AML-193 (cell line): ENCODE results near the gene DELE1.

Experiments
- DNase-seq, 2 experiments: peaks; one replicate each; lab custom pipeline; 2025; lab: John Stamatoyannopoulos, UW

The DELE1 gene

DNA sequence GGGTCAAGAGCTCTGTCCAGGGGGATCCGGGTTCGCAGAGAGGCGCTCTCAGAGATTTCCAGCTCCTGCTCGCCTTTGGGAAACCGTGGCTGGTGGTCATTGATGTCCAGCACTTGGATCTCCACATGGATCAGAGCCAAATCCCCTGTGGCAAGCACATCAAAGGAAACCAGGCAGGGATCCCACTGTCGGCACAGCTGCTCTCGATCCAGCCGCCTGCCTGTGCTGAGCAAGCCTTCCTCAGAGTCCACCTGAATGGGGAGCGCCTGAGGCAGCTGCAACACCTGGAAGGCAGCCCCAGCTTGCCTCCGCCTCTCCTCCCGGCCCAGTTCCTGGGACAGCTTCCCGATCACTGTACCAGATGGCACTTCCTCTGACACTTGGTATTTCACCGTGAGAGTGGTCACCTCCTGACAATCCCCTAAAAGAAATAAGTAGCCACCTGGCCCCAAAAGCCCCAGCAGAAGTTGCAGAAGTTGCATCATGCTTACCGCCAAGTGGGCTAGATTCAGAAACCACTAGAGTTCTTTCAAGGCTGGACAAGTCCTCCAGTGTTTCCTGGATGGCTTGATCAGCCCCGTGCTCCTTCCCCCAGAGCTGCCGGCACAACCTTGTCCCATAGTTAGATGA is 33.8 kb downstream of the DELE1 start:
- peak; percentile 34 to 43 for DNase-seq

DNA sequence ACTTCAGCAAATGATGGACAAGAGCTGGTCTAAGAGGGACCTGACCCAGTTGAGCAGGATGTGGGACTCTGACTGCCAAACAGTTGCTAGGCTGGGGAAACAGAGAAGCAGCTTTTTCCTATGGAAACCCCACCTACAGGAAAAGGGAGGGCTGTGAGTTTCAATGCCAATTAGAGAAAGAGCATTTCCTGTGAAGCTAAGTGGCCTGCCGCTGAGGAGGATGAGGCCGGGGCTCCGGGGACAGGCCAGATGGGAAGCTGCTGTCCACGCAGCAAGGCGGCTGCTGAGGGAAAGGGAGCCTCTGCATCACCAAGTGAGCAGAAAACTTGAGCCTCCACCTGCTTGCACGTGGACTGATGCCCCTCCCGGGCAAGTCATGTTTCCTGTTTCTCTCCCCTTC is 34.4 kb downstream of the DELE1 start, which contains the start of gene PCDH12:
Gene PCDH12, minus strand, starts transcription at position 90 of the 400 bp plus-strand sequence. CDS start 351 bp downstream, outside the sequence.
- DNase-seq, result peak; percentile 43 to 50

DNA sequence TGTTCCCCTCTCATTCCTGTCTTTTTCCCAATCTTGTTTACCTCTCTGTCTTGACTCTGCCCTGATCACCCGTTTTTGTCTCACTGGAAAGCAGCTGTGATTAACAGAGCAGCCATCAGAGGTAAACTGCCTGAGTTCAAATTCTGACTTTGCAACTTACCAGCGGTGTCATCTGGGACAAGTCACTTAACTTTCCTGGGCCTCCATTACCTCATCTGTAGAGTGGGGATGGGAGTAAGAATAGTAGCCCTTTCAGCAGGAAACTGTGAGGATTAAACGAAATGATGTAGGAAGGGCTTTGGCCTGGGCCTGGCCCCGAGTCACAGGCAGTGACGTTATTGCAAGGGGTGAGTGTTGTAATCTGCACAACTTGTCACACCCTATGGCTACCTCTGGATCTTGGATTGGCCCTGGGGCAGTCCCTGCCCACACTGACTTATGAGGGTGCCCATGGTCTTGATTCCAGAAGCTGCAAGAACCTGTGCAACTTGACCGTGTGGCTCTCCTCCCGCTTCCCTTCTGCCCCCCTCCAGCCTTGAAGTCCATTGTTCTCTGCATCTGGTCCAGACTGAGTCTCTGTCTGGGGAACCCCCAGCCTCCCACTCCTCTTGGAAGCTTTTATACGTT is 35.0 kb downstream of the DELE1 start:
- DNase-seq, result peak; percentile 69 to 76

DNA sequence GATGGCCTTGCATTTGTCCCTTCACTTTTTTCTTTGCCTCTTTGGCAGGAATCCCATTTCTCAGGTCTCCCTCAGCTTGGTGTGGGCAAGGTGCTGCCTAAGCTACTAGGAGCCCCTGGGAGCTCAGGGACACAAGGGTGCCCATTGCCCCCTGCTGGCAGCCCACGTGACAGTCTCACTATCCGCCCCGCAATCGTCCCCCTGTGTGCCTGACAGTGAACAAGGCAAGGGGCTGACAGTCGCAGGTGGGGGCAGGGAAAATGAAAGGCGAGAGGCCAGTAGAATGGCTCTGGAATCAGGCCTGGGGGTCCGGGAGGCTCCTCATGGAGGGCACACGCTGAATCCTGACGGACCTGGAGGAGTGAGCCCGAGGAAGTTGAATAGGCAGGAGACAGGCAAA is 36.3 kb downstream of the DELE1 start:
- DNase-seq, result peak; percentile 10 to 11

DNA sequence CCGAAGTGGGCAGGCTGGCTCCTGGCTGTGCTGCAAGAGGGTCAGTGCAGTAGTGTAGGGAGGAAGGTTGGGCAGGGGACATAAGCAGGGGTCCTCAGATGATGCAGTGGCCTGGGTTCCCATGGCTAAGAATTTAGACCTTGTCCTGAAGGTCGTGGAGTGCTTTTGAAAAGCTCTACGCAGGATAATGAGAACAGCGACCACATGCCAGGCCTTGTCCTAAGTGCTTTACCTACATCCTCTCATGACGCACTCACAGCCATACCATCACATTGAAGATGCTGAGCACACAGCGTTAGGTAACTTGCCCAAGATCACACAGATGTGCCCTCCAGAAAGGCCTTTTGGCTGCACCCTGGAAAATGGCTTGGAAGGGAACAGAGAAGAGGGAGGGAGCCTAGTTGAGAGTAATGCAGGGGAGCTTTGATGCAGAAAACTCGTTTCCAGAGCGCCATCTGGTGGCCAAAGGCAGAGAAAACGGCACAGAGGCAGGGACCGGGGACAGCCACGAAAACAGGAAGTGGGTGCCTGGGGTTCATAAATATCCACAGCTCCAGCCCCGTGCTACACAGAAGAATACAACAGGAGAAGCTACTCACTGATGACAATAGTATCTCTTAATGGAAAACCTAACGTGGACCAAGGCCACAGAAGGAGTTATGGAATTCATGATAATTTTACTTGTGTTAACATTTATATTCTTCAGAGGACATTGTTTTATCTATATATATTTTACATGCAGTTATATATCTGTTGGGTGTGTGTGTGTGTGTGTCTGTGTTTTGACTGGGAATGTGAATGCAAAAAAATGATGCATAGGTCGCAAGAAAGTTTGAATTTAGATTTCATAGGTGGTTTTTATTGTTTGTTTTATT is 37.0 kb downstream of the DELE1 start:
- DNase-seq, result peak; percentile 86 to 88

DNA sequence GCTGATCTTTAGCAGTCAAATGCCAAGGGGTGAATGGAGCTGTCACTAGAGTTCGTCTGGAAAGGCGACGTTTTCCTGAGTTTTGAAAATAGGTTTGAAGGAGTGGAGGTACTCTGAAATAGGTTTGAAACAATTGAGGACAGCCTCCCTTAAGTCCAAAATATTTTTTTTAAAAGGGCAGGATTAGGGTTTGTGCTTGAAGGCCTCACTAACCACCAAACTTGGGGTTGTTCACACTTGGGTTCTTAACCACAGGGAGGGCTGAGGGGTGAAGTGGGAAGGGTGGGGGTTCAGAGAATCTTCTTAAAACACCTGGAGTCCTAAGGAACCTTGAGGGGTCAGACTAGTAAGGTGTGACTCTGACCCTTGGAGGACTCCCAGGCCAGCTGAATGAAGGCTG is 37.8 kb downstream of the DELE1 start:
- no peak for DNase-seq

DNA sequence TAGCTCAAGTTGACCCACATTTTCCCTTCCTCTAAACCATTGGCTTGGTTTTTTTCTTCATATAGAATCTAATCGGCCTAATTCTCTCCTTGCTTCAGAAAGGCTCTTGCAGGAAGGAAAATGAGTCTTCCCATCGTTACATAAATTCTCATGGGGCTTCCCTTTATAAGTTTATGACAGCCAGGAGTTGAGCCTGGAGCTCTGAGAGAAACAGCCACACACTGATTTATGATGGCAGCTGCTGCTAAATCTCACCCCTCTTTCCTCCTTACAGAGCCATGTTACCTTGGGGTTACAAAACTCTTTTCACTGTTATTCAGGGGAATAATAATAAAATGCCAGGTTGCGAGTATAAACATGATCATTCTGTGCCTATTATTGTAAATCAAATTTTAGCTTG is 40.0 kb downstream of the DELE1 start:
- DNase-seq, result no peak

DNA sequence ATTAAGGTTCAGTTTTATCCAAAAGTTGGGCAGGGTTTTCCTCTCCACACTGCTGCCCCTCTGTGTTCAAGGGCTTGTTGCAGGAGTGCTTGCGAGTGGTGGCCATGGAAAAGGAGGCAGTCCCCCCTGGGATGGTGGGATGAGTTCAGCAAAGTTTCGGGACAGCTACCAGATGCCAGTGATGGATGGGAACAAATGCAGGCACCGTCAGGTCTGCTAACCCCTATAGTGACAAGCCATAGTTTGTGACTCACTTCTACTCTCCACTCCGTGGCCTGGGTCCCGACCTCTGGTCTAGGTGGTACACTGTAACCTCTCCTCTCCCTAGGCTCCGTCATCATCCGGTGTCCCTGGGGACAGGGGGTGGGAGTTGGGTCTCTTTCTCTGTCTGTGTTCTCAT is 41.4 kb downstream of the DELE1 start:
- no peak for DNase-seq

DNA sequence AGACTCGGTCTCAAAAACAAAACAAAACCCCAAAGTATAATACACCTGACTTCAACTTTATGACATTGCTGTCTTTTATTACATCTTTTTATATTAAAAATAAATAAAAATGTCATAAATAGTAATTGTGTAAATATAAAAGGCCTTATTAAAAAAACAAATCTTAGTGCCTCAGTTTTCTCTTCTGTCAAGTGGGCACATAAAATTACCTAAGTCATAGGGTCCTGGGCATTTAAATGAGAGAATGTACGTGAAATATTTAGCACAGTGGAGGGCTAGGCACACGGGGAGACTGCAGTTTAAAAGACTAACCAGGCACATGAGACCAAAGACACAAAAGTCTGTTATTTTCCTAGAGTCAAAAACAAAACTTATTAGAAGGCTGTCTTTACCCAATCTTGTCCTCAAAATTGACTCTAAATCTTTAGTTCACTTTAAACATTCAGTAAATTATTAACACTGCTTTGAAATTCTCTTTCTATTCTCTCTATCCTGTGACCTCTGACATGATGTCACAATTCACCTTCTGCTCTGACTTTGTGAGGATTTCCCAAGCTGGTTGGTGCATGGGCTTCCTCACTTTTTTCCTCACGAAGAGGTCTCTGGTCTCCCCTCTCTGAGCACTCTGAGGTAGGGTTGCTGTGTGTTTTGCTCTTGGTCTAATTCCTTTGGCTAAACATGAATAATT is 42.7 kb downstream of the DELE1 start:
- DNase-seq, result no peak

DNA sequence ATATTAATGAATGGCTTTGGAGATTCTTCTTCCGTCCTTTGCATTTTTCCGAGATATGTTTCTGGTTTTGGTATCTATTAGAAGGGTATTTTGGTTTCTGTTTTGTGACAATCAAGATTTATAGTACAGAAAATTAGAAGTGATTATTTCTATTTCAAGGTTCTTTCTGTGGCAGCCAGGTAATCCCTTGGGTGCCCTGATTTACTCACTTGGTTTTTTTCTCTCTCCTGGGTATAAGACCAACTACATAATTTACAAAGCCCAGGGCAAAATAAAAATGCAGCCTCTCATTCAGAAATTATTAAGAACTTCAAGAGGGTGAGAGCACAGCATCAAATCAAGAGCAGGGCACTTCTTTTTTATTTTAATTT is 43.3 kb downstream of the DELE1 start:
- DNase-seq, result no peak

DNA sequence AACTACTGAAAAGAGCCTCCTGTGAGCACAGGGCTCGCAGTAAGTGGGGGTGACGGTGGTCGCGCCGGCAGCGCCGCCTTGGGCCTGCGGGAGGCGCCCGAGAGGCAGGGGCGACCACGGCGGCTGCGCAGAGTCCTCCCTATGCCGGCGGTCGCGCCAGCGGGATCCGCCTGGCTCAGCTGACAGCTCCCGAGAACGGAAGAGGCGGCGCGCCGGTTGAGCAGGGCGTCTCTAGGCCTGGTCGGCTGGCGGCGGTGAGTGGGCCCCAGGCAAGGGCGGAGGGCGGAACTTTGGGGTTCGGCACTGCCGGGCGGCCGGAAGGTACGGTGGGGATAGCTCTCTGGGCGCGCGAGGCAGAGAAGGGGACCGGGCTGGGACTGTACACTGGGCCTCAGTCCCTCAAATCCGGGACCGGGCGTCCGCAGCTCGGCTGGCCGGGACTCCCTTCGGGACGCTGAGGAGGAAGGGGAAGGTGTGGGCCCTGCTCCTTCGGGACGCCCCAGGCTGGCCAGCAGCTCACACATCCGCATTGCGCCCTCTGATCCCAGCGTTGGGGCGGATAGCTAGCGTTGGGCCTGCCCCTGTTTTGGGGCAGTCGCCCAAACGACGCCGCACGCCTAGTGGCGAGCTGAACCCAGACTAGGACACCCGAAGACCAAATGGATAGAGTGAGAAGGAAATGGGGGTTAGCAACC is 45.4 kb downstream of the DELE1 start, which contains the start of gene RNF14:
Gene RNF14, plus strand, starts transcription at position 192 of the 695 bp plus-strand sequence. CDS start 4,484 bp downstream, outside the sequence.
- peak; percentile 90 to 94 for DNase-seq

DNA sequence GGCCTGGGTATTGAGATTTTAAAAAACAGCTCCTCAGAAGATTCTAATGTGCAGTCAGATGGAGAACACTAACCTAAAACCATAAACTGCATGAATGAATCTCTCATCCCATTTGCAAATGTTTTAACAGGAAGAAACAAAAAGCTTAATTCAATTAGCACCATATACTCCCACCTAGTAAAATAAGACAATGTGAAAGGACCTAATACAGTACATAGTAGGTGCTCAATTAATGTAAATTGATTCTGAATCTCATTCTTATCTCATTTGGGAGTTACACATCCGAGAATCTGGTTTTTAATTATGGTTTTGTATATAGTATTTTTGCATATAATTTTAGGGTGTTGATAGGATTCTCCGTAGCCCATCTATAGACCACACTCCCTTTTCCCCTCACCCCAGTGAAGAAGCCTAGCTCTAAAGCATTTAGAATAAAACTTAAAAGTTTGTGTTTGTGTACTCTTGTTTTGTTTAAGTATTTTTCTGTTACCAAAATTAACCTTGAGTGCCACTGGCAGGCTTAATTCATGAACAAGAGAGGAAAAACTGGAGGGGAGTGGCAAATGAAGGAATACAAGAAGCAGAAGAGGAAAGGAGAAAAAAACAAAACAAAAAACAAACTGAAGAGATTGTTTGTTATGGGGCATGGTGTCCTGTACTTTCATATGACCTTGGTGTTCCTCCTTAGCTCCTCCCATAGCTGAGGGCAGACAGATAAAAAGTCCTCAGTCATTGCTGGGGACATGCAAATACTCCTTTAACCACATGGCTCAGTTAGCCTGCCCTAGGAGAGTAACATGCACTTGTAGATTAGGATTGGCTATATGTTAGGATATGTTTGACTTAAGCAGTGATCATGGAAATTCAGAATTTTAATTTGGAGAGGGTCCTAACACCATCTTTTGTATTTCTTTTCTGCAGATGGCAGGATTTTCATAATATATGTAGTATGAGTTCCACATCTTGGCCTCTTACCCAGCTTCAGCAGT is 46.4 kb downstream of the DELE1 start:
- DNase-seq, result peak; percentile 68 to 81

DNA sequence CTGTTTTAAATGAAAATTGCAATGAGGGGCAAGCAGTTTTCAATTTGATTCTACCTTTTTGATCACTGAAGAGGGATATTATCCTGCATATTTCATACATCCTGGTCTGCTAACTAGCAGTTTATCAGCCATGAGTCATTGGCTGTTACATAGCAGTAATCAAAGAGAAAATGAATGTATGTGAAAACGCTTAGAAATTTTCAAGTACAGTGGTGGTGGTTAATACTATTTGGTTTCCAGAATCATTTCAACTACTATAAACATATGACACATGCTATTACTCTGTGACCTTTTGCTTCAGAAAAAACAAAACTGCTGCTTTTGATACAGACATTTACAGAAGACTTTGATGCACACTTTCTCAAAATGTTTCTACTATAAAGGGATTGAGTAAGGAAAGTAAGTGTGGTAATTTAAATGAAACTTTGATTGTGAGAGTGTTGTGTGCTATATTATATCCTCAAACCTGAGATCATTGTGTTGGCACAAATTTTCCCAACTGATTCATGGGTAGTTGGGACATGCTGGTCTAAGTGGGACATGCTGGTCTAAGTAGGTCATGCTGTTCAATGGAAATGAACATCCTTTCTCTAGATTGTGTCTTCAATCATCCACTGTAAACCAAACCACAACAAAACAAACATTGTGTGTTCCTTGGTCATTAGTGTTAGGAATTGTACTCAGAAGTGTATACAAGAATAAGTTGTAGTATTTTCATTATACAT is 50.4 kb downstream of the DELE1 start:
- DNase-seq, result no peak

DNA sequence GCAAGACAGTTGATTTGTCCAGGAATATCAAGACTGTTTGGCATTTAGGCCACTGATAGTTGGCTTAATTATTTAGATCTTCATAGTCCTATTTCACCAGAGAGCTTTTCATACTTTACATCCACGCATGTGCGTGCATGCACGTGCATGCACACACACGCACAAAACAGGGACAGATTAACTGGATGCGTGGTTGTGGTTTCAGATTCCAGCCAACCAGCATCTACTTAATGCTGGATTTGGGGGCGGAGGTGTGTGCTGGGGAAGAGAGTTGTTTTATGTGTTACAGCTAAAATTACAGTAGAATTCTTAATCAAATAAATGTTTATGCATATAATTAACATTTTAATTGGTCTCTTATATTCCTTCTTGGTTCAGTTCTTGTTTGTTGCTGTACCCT is 52.5 kb downstream of the DELE1 start:
- no peak for DNase-seq

DNA sequence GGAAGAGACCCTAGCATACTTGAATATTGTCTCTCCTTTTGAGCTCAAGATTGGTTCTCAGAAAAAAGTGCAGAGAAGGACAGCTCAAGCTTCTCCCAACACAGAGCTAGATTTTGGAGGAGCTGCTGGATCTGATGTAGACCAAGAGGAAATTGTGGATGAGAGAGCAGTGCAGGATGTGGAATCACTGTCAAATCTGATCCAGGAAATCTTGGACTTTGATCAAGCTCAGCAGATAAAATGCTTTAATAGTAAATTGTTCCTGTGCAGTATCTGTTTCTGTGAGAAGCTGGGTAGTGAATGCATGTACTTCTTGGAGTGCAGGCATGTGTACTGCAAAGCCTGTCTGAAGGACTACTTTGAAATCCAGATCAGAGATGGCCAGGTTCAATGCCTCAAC is 54.7 kb downstream of the DELE1 start:
- DNase-seq, result no peak

DNA sequence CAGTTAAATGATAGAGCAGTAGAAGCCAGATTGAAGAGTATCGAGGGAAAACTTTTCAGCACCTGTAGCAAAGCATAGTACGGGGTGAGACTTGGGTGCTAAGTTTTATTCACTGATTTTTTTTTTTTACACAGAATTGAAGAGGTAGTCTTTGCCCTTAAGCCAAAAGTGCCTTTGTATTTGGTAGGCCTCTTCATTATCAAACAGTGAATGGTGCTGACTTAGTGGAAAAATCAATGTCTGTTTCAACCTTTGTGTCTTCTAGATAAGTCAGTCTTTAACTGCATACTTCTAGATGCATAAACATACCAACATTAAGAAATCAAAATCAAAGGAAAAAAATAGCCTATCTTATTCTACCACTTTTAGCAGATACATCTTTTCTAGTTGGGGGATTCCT is 59.0 kb downstream of the DELE1 start:
- no peak for DNase-seq

DNA sequence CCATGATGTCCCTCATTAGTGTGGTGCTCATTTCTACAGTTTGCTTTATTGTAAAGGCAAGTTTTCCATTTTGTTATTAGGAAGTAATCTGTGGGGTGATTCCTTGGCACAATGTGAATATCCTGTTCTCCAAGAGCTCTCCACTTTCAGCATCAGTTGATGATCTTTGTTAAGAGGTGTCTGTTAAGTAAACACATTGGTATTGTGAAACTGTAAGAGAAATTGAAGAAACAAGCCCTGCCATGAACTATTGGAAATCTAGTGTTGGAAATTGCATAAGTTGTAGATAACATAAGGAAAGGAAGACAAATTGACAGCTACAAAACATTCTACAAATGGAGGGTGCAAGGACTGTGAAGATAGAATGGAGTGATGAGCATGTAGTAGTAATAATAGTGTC is 62.4 kb downstream of the DELE1 start:
- no peak for DNase-seq

DNA sequence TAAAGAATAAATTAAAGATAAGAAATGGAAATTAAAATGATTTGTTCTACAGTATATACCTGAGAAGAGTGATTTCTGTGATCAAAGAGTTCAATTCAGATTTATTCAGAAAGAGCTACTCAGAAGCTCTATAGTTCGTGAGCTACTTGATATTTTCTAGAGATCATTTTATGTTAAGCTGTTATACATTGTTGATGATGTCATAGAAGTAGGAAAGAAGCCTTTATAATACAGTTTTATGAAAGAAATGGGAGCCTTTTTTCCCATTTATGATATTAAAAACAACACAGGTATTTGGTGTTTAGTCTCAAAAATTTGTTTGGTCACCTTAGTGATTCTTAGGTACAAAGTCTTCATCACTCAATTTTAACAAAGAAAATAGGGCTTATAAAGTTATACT is 66.0 kb downstream of the DELE1 start:
- DNase-seq, result no peak
